Testis (tissue), 3 donors: Measurements from ENCODE around the gene DYNC1I1. TPM values are rescaled to one million over a fixed set of nuclear protein-coding genes. Genes with fewer than 3 reads are reported as not detected.

ENCODE experiments used
- DNase-seq: peaks from one replicate; pipeline ENCODE4 v3.0.0-alpha.2; 2019
- H3K27ac ChIP-seq, 2 donors: fragments of 200-600 bp; sonication (generic); one replicate each; pipeline ENCODE4 v1.5.1; 2019
- H3K27me3 ChIP-seq: fragments of 200-600 bp; sonication (generic); one replicate; pipeline ENCODE4 v1.5.1; 2019
- H3K36me3 ChIP-seq: fragments of 200-600 bp; sonication (generic); one replicate; pipeline ENCODE4 v1.5.1; 2017; ENCODE audit warnings: low read depth; ENCODE audit errors: missing control alignments
- H3K4me1 ChIP-seq: fragments of 200-600 bp; sonication (generic); one replicate; pipeline ENCODE4 v1.5.1; 2019
- H3K4me3 ChIP-seq, 2 donors: fragments of 200-600 bp; sonication (generic); one replicate each; pipeline ENCODE4 v1.5.1; 2017 to 2019
- H3K9me3 ChIP-seq: fragments of 200-600 bp; sonication (generic); one replicate; pipeline ENCODE4 v1.5.1; 2017
- CTCF ChIP-seq, 3 experiments: fragments of 450-650 bp in 2 of 3; fragments of 200-600 bp in 1 of 3; sonication (generic) in 1 of 3; IDR thresholded peaks; one replicate each; pipeline ENCODE4 v1.5.1; 2016 to 2019; ENCODE audit warnings: antibody characterized with exemption in 3 of 3, mild to moderate bottlenecking in 2 of 3, moderate library complexity in 1 of 3
- POLR2A ChIP-seq: fragments of 450-650 bp; IDR thresholded peaks from one replicate; pipeline ENCODE4 v1.6.1; 2017; ENCODE audit warnings: antibody characterized with exemption, mild to moderate bottlenecking, moderate library complexity
- WGBS, 2 donors: methylation state at CpG; one replicate each; pipeline ENCODE4 v1.1.5; 2018; 5-methylcytosine and 5-hydroxymethylcytosine counted together
- intact Hi-C: fragments of 100-400 bp; cut with DNase I; formaldehyde crosslinking; loops from one replicate; pipeline ENCODE4 v1.15.1; 2023; ENCODE audit warnings: low total_unique reads
- polyA plus RNA-seq: library from polyadenylated mRNA; stranded (reverse); fragments of 350-450 nt; fragmentation: Illumina TruSeq; extraction: RNeasy Lipid Tissue Mini Kit (QIAGEN cat#74804); gene quantifications from one replicate; pipeline ENCODE4 v1.2.3, GENCODE V29; 2014; ENCODE audit warnings: low read depth, low replicate concordance; ENCODE audit not compliant: insufficient read depth
- total RNA-seq, 2 donors: library from RNA; depleted of rRNA; stranded (reverse); fragments of >200 nt; gene quantifications; one replicate each; pipeline ENCODE4 v1.2.3, GENCODE V29; 2016

The DYNC1I1 gene
- total and polyA plus RNA-seq, 3 donors from 2014 or later = 3.7 to 7.1 (median 5.0) TPM

DNA sequence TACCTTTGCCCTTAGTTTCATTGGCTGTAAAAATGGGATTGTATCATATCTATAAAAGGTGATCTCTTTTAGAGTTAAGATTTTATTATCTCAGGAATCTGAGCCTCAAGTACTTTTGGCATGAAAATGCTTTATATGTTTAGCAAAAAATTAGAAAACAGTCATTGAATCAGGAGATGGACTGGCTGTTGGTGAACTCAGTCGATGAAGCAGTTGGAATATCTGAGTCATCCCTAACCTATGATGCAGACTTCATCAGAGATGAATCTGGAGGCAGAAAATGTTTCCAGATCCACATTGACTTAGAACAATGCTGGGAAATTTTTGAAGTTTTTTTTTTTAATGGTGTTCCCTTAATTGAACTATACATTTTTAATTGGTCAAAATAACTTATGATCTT, 321.1 kb downstream of the DYNC1I1 start:
- H3K9me3 ChIP-seq = no peaks in the 10 kb centered on the region
- DNase-seq = no peak
- H3K4me1 ChIP-seq = no peaks in the 10 kb centered on the region
- intact Hi-C loops = no loop called here
- no peak overlapping the region for H3K27ac ChIP-seq
- WGBS, 2 donors = 72 to 73% methylated on average over 1 of the region's 1 CpG
- TF ChIP-seq CTCF (IDR thresholded peaks at IDR 0.05) (no peak), POLR2A (no peak)
- H3K36me3 ChIP-seq = no peaks in the 10 kb centered on the region
- no peak overlapping the region for H3K4me3 ChIP-seq
- H3K27me3 ChIP-seq = no peaks in the 10 kb centered on the region

DNA sequence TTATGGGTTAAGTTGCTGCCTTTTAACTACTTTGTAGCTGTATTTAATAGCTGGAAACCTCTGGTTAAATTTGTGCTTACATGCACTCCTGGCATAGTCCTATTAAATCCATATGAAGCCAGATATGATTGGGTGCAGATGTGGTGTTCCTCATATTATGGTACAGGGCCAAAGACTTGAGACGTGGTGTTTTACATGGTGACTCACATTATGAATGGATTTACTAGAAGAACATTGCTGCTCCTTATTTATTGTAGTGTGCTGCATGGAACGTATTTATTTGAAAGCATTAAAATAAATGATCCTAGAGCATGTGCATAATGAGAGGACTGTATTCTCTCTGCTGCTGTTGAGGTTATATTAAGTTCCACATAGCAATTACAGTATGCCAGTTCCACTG, 325.5 kb downstream of the DYNC1I1 start:
- Histone ChIP-seq H3K4me3 (no peak overlapping the region), H3K4me1 (no peaks in the 10 kb centered on the region), H3K9me3 (no peaks in the 10 kb centered on the region), H3K27me3 (no peaks in the 10 kb centered on the region), H3K36me3 (no peaks in the 10 kb centered on the region), H3K27ac (no peak overlapping the region)
- TF ChIP-seq POLR2A (no peak), CTCF (IDR thresholded peaks at IDR 0.05) (no peak)
- 87 to 95% methylated on average over 2 of the region's 2 CpGs for WGBS, 2 donors
- DNase-seq = no peak
- intact Hi-C loops = no loop called here

DNA sequence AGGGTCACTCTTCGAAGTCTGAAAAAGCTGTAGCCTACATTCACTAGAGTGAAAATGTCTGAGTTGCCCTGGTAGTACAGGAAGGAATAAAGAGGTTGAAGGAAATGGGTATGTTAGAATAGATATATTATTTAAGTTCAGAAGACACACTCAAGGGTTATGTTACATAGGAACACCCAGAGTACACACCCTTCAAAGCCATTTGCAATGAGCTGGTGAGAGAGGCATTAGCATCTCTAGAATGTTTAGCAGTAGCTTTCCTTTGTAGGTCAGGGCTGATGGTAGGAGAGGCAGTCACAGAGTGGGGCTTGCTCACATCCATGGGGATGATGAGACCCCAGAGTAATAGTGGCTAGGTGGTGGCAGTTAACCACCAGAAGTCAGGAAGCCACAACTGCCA, 328.4 kb downstream of the DYNC1I1 start:
- no peaks in the 10 kb centered on the region for H3K36me3 ChIP-seq
- no peaks in the 10 kb centered on the region for H3K9me3 ChIP-seq
- intact Hi-C loops = no loop called here
- WGBS, 2 donors = 70 to 81% methylated on average over 1 of the region's 1 CpG
- no peaks in the 10 kb centered on the region for H3K4me1 ChIP-seq
- TF ChIP-seq POLR2A (no peak), CTCF (IDR thresholded peaks at IDR 0.05) (no peak)
- H3K27me3 ChIP-seq = no peaks in the 10 kb centered on the region
- no peak for DNase-seq
- H3K27ac ChIP-seq = no peak overlapping the region
- H3K4me3 ChIP-seq = no peak overlapping the region

DNA sequence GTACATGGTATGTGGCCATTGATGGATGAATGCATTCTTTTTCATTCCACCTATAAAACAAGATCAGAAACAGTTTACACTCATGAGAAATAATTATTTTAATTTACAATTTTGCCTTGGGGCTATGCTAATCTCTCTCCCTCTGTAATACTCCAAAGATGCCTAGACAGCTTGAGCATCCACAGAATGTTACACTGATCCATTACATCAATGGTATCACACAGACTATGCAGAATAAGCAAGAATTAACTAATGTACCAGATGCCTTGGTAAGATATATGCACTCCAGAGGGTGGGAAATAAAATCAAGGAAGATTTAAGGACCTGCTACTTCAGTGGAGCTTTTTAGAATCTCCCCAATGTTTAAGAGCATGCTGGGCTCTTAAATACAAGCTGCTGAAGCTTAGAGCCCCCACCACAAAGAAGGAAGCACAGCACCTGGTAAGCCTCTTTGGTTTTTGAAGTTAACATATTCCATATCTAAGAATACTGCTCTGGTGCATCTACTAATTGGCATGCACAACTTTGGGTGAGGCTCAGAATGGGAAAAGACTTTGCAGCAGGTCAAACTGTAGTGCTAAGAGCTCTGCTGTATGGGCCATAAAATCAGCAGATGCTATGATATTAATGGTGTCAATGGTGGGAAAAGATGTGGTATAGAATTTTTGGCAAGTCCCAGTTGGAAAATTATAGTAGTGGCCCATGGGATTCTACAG, 329.9 kb downstream of the DYNC1I1 start:
- Histone ChIP-seq H3K4me1 (no peaks in the 10 kb centered on the region), H3K4me3 (no peak overlapping the region), H3K36me3 (no peaks in the 10 kb centered on the region), H3K27me3 (no peaks in the 10 kb centered on the region), H3K27ac (no peak overlapping the region), H3K9me3 (no peaks in the 10 kb centered on the region)
- TF ChIP-seq POLR2A = no peak
- DNase-seq = no peak
- intact Hi-C loops = no loop called here

DNA sequence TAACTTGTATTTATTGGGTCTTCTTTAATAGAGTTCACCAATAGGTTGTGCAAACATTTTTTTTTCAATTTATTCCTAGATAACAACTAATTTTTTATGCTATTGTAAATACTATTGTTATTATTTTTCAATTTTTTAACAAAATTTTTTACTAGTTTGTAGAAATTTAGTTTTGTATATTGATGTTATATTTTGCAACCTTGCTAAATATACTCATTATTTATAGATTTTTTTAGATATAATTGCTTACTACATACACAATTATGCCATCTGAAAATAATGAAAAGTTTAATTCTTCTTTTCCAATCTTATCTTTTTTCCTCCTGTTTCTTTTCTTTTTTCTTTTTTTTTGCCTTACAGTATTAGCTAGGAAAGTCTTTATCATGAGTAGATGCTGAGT, 332.6 kb downstream of the DYNC1I1 start:
- Histone ChIP-seq H3K27me3 (no peaks in the 10 kb centered on the region), H3K4me3 (no peak overlapping the region), H3K4me1 (no peaks in the 10 kb centered on the region), H3K27ac (no peak overlapping the region), H3K36me3 (no peaks in the 10 kb centered on the region), H3K9me3 (no peaks in the 10 kb centered on the region)
- TF ChIP-seq CTCF (IDR thresholded peaks at IDR 0.05) = no peak
- TF ChIP-seq POLR2A = no peak
- intact Hi-C loops = no loop called here
- no peak for DNase-seq
